Body of pancreas (tissue), 4 donors: ENCODE measurements around the gene OR10A6.

Experiments
- POLR2A ChIP-seq, 3 donors: fragments of 450-650 bp; IDR thresholded peaks; one replicate each; pipeline ENCODE4 v1.6.1; 2016; ENCODE audit warnings: antibody characterized with exemption in 3 of 3, mild to moderate bottlenecking in 2 of 3
- TF ChIP-seq, protein P1 (sequence below), 7 experiments: fragments of 450-650 bp in 4 of 7; fragments of 200-600 bp in 3 of 7; sonication (generic) in 3 of 7; IDR thresholded peaks; one replicate each; pipeline ENCODE4 v1.5.1; 2016 to 2019; ENCODE audit warnings: antibody characterized with exemption in 7 of 7

DNA sequence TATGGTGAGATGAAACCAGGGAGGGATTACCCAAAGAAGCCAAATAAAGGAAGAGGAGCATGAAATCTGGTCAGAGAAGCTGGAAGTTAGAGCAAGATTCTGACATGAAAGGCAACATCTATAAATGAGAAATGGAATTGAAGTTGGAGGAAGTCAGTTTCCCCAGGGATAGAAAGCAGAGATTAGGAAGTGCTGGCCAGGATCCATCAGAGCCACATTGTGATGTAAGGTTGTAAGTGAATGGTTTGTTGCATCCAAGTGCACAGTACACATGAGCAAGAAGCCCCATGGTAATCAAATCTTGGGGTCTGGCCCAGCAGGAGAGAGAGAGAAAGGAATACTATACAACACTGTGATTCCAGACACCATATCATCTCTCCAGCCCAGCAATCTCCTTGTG is 40.8 kb upstream of the OR10A6 start:
- TF ChIP-seq, protein P1, sequence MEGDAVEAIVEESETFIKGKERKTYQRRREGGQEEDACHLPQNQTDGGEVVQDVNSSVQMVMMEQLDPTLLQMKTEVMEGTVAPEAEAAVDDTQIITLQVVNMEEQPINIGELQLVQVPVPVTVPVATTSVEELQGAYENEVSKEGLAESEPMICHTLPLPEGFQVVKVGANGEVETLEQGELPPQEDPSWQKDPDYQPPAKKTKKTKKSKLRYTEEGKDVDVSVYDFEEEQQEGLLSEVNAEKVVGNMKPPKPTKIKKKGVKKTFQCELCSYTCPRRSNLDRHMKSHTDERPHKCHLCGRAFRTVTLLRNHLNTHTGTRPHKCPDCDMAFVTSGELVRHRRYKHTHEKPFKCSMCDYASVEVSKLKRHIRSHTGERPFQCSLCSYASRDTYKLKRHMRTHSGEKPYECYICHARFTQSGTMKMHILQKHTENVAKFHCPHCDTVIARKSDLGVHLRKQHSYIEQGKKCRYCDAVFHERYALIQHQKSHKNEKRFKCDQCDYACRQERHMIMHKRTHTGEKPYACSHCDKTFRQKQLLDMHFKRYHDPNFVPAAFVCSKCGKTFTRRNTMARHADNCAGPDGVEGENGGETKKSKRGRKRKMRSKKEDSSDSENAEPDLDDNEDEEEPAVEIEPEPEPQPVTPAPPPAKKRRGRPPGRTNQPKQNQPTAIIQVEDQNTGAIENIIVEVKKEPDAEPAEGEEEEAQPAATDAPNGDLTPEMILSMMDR (IDR thresholded peaks at IDR 0.05): no peak
- no peak for TF ChIP-seq POLR2A (IDR thresholded peaks at IDR 0.05)
